Measurements from ENCODE around the gene BCLAF1.
A peak's percentile ranks its signal among the peaks of the same experiment; 100 is the strongest.

Gene BCLAF1

GRCh38 chr6:136333824-136334464, 44.3 kb upstream of the BCLAF1 start:
- no peak for TF ChIP-seq SPI1 (IDR thresholded peaks at IDR 0.05; ENCODE audit: borderline replicate concordance, low read depth)
- H3K27ac ChIP-seq (replicated peaks): no peak overlapping the region
- no peak overlapping the region for H3K4me3 ChIP-seq (replicated peaks; ENCODE audit: insufficient read depth, low read length)
- no peaks in the 10 kb centered on the region for H3K27me3 ChIP-seq (ENCODE audit: insufficient read depth, poor library complexity, severe bottlenecking)
- peak in 1 of 2 experiments; percentile 6 for DNase-seq (ENCODE audit: low read depth in 1 of 2, low spot score in 1 of 2)

DNA sequence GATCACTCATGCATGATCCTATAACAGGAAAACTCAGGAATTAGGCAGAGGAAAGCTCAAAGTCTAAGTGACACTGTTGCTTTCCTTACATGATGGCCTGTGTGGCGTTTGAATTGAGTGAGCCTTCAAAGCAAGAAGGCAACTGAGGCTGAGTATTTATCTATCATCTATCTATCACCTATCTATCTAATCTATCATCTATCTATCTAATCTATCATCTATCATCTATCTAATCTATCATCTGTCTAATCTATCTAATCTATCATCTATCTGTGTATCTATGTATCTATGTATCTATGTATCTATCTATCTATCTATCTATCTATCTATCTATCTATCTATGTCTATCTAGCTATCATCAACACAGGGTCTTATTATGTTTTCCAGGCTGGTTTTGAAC, 41.8 kb upstream of the BCLAF1 start:
- H3K27me3 ChIP-seq (ENCODE audit: insufficient read depth, poor library complexity, severe bottlenecking): no peaks in the 10 kb centered on the region
- no peak for DNase-seq (ENCODE audit: low read depth in 1 of 2, low spot score in 1 of 2)

DNA sequence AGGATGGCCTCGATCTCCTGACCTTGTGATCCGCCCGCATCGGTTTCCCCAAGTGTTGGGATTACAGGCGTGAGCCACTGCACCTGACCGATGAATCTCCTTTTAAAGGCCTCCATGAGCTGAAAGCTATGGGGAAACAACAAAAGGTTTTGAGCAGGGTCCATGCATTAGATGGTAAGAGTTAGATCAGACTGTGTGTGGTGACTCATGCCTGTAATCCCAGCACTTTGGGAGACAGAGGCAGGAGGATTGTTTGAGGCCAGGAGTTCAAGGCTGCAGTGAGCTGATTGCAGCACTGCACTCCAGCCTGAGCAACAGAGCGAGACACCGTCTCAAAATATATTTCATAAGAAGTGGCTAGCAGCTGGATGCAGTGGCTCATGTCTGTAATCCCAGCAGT, 41.0 kb upstream of the BCLAF1 start:
- TF ChIP-seq, protein P1, sequence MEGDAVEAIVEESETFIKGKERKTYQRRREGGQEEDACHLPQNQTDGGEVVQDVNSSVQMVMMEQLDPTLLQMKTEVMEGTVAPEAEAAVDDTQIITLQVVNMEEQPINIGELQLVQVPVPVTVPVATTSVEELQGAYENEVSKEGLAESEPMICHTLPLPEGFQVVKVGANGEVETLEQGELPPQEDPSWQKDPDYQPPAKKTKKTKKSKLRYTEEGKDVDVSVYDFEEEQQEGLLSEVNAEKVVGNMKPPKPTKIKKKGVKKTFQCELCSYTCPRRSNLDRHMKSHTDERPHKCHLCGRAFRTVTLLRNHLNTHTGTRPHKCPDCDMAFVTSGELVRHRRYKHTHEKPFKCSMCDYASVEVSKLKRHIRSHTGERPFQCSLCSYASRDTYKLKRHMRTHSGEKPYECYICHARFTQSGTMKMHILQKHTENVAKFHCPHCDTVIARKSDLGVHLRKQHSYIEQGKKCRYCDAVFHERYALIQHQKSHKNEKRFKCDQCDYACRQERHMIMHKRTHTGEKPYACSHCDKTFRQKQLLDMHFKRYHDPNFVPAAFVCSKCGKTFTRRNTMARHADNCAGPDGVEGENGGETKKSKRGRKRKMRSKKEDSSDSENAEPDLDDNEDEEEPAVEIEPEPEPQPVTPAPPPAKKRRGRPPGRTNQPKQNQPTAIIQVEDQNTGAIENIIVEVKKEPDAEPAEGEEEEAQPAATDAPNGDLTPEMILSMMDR (IDR thresholded peaks at IDR 0.05; ENCODE audit: insufficient read depth, low read length): no peak
- DNase-seq (ENCODE audit: low read depth in 1 of 2, low spot score in 1 of 2): no peak
- H3K27me3 ChIP-seq (ENCODE audit: insufficient read depth, poor library complexity, severe bottlenecking): no peaks in the 10 kb centered on the region
- no peak overlapping the region for H3K27ac ChIP-seq (replicated peaks)
- H3K4me3 ChIP-seq (replicated peaks; ENCODE audit: insufficient read depth, low read length): no peak overlapping the region

More for the DNA sequence above, 41.8 kb upstream of the BCLAF1 start:
- TF ChIP-seq SPI1 (IDR thresholded peaks at IDR 0.05; ENCODE audit: borderline replicate concordance, low read depth) (no peak), GABPA (IDR thresholded peaks at IDR 0.05; ENCODE audit: low read depth) (no peak), POLR2AphosphoS5 (IDR thresholded peaks at IDR 0.05; ENCODE audit: low read depth) (no peak)
- TF ChIP-seq, protein P1 (IDR thresholded peaks at IDR 0.05; ENCODE audit: insufficient read depth, low read length): no peak
- TF ChIP-seq, protein P2, sequence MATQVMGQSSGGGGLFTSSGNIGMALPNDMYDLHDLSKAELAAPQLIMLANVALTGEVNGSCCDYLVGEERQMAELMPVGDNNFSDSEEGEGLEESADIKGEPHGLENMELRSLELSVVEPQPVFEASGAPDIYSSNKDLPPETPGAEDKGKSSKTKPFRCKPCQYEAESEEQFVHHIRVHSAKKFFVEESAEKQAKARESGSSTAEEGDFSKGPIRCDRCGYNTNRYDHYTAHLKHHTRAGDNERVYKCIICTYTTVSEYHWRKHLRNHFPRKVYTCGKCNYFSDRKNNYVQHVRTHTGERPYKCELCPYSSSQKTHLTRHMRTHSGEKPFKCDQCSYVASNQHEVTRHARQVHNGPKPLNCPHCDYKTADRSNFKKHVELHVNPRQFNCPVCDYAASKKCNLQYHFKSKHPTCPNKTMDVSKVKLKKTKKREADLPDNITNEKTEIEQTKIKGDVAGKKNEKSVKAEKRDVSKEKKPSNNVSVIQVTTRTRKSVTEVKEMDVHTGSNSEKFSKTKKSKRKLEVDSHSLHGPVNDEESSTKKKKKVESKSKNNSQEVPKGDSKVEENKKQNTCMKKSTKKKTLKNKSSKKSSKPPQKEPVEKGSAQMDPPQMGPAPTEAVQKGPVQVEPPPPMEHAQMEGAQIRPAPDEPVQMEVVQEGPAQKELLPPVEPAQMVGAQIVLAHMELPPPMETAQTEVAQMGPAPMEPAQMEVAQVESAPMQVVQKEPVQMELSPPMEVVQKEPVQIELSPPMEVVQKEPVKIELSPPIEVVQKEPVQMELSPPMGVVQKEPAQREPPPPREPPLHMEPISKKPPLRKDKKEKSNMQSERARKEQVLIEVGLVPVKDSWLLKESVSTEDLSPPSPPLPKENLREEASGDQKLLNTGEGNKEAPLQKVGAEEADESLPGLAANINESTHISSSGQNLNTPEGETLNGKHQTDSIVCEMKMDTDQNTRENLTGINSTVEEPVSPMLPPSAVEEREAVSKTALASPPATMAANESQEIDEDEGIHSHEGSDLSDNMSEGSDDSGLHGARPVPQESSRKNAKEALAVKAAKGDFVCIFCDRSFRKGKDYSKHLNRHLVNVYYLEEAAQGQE (IDR thresholded peaks at IDR 0.05; ENCODE audit: insufficient replicate concordance, low read depth): no peak
- Histone ChIP-seq H3K4me3 (replicated peaks; ENCODE audit: insufficient read depth, low read length) (no peak overlapping the region), H3K27ac (replicated peaks) (no peak overlapping the region)

- Histone ChIP-seq H3K4me3 (replicated peaks; ENCODE audit: insufficient read depth, low read length) (no peak overlapping the region), H3K27ac (replicated peaks) (no peak overlapping the region), H3K27me3 (ENCODE audit: insufficient read depth, poor library complexity, severe bottlenecking) (no peaks in the 10 kb centered on the region)
- no peak for DNase-seq (ENCODE audit: low read depth in 1 of 2, low spot score in 1 of 2)
- no peak for TF ChIP-seq SPI1 (IDR thresholded peaks at IDR 0.05; ENCODE audit: borderline replicate concordance, low read depth)
Measured at GRCh38 chr6:136326038-136326553, 36.5 kb upstream of the BCLAF1 start.

DNA sequence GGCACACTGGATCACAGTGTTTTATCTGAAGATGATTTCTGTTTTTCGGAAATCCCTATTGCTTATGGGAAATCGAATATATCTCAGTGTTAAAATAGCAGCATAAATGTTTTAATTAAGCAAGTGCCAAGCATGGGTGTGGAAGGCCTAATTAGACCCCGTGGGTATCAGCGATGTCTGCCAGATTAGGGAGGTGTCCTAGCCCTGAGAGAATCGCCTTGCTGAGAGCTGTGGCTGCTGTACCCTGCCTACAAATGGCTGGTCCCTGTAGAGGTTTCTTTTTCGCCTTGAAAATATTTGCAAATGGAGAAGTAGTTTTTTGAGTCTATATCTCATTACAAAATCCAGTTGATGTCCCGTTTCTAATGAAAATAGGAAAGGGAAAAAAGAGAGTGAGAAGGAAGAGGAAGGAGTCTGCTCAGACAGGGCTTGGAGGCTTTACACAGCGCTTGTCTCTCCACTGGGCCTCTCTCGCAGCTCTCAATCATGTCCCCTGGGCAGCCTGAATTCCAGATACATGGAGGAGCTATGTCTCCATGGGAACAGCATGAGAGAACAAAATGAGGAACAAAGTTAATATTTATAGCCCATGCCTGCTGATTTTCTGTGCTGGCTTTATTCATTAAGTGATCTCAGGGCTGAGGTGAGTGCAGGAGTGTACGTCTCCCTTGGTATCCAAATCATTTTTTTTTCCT, 35.2 kb upstream of the BCLAF1 start:
- Histone ChIP-seq H3K27ac (replicated peaks) (no peak overlapping the region), H3K27me3 (ENCODE audit: insufficient read depth, poor library complexity, severe bottlenecking) (no peaks in the 10 kb centered on the region), H3K4me3 (replicated peaks; ENCODE audit: insufficient read depth, low read length) (no peak overlapping the region)
- no peak for DNase-seq (ENCODE audit: low read depth in 1 of 2, low spot score in 1 of 2)
- no peak for TF ChIP-seq POLR2AphosphoS5 (IDR thresholded peaks at IDR 0.05; ENCODE audit: low read depth)
- TF ChIP-seq, protein P2 (IDR thresholded peaks at IDR 0.05; ENCODE audit: insufficient replicate concordance, low read depth): no peak
- TF ChIP-seq, protein P1 (IDR thresholded peaks at IDR 0.05; ENCODE audit: insufficient read depth, low read length): no peak
- no peak for TF ChIP-seq SPI1 (IDR thresholded peaks at IDR 0.05; ENCODE audit: borderline replicate concordance, low read depth)
- TF ChIP-seq GABPA (IDR thresholded peaks at IDR 0.05; ENCODE audit: low read depth): no peak

All from HL-60 (cell line).